ENCODE data around the gene CLCN5.

DNA sequence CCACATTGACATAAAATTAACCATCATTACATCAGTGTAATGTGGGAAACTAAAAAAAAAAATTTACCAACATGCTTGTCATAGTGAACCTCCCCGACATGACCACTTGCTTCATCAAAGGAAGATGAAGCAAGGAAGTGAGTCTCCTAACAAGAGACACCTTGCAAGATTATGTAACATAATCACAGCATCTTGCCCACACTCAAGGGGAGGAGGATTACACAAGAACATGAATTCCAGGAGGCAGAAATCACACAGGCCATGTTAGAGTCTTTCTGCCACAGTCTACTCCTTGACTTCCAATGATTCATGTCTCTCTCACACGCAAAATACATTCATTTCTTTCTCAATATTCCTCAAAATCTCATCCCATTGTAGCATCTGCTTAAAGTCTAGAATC is 185.1 kb downstream of the CLCN5 start:
- TF ChIP-seq, protein P1, sequence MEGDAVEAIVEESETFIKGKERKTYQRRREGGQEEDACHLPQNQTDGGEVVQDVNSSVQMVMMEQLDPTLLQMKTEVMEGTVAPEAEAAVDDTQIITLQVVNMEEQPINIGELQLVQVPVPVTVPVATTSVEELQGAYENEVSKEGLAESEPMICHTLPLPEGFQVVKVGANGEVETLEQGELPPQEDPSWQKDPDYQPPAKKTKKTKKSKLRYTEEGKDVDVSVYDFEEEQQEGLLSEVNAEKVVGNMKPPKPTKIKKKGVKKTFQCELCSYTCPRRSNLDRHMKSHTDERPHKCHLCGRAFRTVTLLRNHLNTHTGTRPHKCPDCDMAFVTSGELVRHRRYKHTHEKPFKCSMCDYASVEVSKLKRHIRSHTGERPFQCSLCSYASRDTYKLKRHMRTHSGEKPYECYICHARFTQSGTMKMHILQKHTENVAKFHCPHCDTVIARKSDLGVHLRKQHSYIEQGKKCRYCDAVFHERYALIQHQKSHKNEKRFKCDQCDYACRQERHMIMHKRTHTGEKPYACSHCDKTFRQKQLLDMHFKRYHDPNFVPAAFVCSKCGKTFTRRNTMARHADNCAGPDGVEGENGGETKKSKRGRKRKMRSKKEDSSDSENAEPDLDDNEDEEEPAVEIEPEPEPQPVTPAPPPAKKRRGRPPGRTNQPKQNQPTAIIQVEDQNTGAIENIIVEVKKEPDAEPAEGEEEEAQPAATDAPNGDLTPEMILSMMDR (IDR thresholded peaks at IDR 0.05 in 4 of 5, conservative IDR thresholded peaks at IDR 0.05 in 1 of 5) = no peak
- TF ChIP-seq POLR2A (IDR thresholded peaks at IDR 0.05) = no peak

All from gastrocnemius medialis (tissue), 4 donors.